ENCODE measurements around the gene REEP1. TPM values are rescaled to one million over a fixed set of nuclear protein-coding genes. Genes with fewer than 3 reads are reported as not detected.

The REEP1 gene
- total RNA-seq, 1 experiment from 2014 or later: 0.20 TPM

- in situ Hi-C loops (cut with HindIII; ENCODE audit: low pct_unique_long_range_greater_than_20kb, low sequenced_read_pairs): no loop called here
Measured at GRCh38 chr2:86314125-86314524, 23.3 kb downstream of the REEP1 start.

GRCh38 chr2:86313341-86313740, 24.1 kb downstream of the REEP1 start:
- no peak for DNase-seq (ENCODE audit: low read depth)
- in situ Hi-C loops (cut with HindIII; ENCODE audit: low pct_unique_long_range_greater_than_20kb, low sequenced_read_pairs): no loop called here

More at GRCh38 chr2:86314125-86314524, 23.3 kb downstream of the REEP1 start:
- DNase-seq (ENCODE audit: low read depth): no peak

GRCh38 chr2:86311879-86312278, 25.5 kb downstream of the REEP1 start:
- in situ Hi-C loops (cut with HindIII; ENCODE audit: low pct_unique_long_range_greater_than_20kb, low sequenced_read_pairs): no loop called here
- no peak for DNase-seq (ENCODE audit: low read depth)

DNA sequence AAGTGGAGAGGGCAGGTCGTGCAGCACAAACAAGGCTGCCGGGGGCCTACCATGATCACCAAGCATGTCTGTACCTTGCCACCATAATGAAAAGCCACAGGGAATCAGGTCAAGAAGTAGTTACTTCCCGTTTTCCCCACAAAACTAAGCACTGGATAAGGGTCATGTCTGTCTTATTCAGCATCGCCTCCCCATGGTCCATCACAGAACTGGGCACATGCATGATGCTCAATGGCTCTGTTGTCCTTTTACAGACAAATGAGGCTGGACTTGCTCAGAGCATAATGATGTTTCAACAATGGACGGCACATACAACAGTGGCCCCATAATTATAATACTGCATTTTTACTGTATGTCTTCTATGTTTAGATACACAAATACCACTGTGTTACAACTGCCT, 27.5 kb downstream of the REEP1 start:
- in situ Hi-C loops (cut with HindIII; ENCODE audit: low pct_unique_long_range_greater_than_20kb, low sequenced_read_pairs): no loop called here
- no peak for DNase-seq (ENCODE audit: low read depth)

- in situ Hi-C loops (cut with HindIII; ENCODE audit: low pct_unique_long_range_greater_than_20kb, low sequenced_read_pairs): no loop called here
- DNase-seq (ENCODE audit: low read depth): no peak
Measured at GRCh38 chr2:86308984-86309695, 28.3 kb downstream of the REEP1 start.

DNA sequence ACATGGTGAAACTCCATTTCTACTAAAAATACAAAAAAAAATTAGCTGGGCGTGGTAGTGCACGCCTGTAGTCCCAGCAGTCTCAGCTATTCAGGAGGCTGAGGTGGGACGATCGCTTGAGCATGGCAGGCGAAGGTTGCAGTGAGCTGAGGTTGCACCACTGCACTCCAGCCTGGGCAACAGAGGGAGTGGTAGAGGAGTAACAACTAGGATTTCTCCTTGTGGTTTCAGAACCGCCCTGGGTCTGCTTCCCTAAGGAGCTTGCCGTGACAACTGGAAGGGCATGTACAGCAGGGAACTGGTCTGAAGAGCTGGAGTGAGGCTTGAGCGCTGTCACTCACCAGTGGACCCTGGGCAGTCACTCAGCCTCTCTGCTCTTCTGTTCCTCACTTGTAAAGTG, 29.1 kb downstream of the REEP1 start:
- no peak for DNase-seq (ENCODE audit: low read depth)
- in situ Hi-C loops (cut with HindIII; ENCODE audit: low pct_unique_long_range_greater_than_20kb, low sequenced_read_pairs): no loop called here

- no peak for DNase-seq (ENCODE audit: low read depth)
- in situ Hi-C loops (cut with HindIII; ENCODE audit: low pct_unique_long_range_greater_than_20kb, low sequenced_read_pairs): no loop called here
Measured at GRCh38 chr2:86307431-86307830, 30.0 kb downstream of the REEP1 start.

DNA sequence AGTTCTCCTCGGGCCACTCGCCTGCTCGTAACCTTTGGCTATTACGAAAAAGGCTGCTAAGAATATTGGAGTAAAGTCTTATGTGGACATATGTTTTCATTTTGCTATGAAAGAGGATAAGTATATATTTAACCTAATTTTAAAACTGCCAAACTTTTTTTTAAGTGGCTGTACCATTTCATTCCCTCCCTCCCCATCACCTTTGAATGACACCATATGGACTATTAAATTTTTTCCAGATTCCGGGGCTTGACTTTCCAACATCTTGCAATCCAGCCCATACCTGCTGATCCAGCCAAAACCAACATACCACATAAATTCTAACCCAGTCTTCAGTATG, 31.5 kb downstream of the REEP1 start:
- in situ Hi-C loops (cut with HindIII; ENCODE audit: low pct_unique_long_range_greater_than_20kb, low sequenced_read_pairs): no loop called here
- DNase-seq (ENCODE audit: low read depth): no peak

DNA sequence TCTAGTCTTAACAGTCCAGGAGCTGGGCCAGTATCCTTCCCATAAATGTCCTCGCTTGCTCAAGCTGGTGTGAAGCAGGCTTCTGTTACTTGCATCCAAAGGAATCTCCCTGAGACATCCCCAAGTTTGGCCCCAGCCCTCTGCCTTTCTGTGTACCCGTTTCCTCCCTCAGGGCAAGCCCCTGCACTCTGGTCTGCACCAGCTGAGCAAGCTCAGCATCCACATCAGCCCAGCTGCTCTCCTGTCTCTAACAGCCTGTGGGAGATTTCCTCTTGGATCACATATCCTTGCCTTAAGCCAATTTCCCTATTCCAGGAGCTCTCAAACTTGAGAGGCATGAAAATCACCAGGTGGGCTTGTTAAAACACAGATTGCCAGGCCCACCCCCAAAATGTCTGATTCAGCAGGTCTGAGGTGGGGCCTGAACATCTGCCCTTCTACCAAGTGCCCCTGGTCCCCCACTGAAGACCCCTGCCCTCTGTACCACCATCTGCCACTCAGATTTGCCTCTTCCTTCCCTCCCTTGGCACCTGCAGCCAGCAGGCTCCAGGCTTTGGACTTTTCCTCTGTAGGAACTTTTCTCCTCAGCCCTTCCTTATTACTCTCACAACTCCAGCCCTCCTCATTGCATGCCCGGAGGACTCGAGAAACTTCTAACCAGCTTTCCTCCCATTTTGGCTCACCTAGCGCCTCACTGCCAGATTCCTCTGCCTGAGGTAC, 32.1 kb downstream of the REEP1 start:
- in situ Hi-C loops (cut with HindIII; ENCODE audit: low pct_unique_long_range_greater_than_20kb, low sequenced_read_pairs): no loop called here
- no peak for DNase-seq (ENCODE audit: low read depth)

DNA sequence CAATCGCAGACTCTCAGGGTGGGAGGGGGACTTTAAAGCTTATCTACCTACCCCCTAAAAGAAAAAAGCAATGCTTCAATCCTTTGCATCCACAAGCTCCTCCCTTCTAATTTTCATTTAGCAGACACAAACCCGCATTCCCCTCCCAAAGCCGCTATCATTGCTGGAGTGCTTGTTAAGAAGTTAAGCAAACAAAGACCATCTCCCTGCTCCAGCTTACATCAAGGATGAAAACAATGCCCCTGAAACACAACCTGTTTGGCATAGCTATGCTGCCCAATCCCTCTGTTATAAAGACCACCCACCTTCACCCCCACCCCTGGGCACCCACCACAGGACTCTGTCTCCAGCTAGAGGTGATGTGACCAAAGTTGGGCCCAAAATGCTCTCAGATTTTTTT, 33.0 kb downstream of the REEP1 start:
- no peak for DNase-seq (ENCODE audit: low read depth)
- in situ Hi-C loops (cut with HindIII; ENCODE audit: low pct_unique_long_range_greater_than_20kb, low sequenced_read_pairs): no loop called here

GRCh38 chr2:86302320-86302719, 35.1 kb downstream of the REEP1 start:
- DNase-seq (ENCODE audit: low read depth): no peak

DNA sequence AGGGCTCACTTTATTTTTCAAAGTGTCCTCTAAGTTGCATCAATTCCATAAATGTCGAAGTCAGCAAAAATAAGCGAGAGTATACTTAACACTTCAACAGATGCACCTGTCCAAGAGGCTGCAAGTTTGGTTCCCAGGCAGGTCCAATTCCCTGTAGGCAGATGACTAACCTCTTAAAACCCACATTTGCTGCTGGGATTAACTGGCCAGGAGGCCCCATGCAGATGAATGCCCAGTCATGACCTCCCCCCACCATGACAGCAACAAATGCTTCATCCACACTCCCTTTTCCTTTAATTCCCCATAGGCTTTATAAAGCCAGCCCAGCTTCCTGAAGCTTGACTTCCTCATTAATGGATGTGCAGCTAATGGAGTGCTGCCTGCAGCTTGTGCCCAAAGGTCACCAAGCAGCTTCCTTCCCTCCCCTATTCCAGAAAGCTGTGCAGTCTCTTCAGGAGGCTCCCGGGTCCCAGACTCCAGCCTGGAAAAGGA, 35.7 kb downstream of the REEP1 start:
- in situ Hi-C loops (cut with HindIII; ENCODE audit: low pct_unique_long_range_greater_than_20kb, low sequenced_read_pairs): no loop called here
- no peak for DNase-seq (ENCODE audit: low read depth)

More at GRCh38 chr2:86302320-86302719, 35.1 kb downstream of the REEP1 start:
- in situ Hi-C loops (cut with HindIII; ENCODE audit: low pct_unique_long_range_greater_than_20kb, low sequenced_read_pairs): no loop called here

DNA sequence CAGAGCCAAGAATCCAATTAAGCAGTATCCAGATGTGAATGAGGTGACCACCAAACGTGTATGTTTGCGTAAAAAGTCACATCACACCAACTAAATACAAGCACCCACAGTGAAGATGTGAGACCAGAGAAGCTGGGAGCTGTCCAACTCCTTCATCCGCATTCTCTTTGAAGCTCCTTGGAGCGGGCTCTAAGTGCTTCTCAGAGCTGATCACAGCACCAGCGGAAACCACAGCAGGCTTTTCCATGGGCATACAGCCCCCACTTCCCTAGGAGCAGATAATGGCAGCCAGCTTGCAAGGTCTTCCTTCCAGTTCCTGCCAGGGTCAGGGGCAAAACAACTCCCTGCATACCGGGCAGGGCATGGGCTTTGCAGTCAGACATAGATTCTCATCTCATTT, 36.4 kb downstream of the REEP1 start:
- in situ Hi-C loops (cut with HindIII; ENCODE audit: low pct_unique_long_range_greater_than_20kb, low sequenced_read_pairs): no loop called here
- no peak for DNase-seq (ENCODE audit: low read depth)

DNA sequence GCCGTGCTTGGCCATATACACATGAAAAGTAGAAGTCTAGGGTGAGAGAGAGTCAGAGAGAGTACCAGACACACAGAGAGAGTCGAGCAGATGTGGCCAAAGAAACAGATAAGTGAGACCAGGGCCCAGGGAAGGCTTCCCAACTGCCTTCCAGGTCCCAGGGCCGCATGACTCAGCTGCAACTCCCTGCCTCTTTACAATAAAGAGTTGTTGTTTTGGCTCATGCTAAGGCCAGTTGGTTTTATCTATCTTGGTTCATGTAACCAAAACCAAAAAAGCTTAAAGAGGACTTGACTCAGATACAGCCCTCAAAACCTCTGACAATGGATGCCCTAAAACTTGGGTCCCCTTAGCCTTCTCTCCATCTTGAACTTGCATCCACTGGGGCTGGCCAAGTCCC, 36.9 kb downstream of the REEP1 start:
- in situ Hi-C loops (cut with HindIII; ENCODE audit: low pct_unique_long_range_greater_than_20kb, low sequenced_read_pairs): no loop called here
- DNase-seq (ENCODE audit: low read depth): no peak

DNA sequence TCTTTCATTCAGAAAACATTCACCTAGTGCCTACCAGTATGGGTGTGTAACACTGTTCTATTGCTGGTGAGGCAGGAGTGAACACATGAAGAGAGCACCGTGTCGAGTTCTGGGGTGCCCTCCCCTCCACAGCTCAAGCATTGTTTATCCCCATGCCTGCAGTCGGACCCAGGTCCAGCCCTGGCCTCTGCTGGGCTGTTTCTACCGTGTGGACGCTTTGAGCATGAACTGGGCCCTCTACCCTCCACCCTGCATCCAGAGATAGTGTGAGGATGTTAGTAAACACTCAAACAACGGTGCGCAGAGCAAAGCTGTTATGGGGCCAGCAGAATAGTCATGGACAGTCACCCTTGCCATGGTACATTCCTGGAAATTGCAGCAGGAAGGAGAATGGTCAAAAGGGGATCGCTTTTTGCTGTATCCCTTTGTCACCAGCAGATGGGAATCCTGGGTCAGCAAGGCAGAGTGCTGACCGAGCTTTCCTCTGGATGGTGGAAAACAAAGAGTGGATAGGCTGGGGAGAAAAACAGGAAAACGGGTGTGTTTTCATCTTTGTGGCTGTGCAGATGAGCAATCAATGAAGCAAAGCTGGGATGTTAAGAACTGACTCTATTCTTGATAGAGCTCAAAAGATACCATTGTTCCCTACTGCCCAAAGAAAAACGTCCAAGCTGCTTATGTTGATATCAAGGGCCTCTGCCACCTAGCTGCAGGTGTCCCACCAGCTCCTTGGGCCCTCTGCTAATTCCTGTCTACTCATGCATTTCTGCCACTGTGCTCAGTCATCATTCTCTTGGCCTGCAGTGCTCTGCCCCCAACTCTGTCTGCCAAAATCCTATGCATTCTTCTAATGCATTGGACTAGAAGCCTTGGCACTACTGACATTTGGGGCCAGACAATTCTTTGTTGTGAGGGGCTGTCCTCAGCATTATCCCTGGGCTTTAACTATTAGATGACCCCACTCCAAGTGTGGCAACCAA, 38.7 kb downstream of the REEP1 start:
- in situ Hi-C loops (cut with HindIII; ENCODE audit: low pct_unique_long_range_greater_than_20kb, low sequenced_read_pairs): no loop called here
- DNase-seq (ENCODE audit: low read depth): peak; percentile 11

- in situ Hi-C loops (cut with HindIII; ENCODE audit: low pct_unique_long_range_greater_than_20kb, low sequenced_read_pairs): no loop called here
- no peak for DNase-seq (ENCODE audit: low read depth)
Measured at GRCh38 chr2:86297382-86298147, 39.9 kb downstream of the REEP1 start.

DNA sequence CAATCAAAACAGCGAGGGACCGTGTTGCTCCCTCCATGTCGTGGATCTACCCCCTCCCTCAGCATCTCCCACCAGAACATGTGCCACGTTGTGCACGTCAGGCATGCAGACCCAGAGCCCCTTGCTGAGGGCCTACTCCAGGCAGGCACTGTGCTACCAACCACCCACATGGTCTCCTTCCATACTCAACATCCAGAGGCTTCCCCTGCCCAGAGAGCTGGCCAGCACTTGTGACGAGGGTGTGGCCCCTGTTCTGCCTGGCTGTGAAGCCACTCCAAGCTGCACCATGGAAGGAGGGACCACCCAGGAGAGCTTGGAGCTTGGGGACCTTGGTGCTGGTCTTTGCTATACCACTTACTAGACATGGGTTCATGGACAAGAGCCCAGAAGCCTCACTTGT, 40.5 kb downstream of the REEP1 start:
- DNase-seq (ENCODE audit: low read depth): no peak
- in situ Hi-C loops (cut with HindIII; ENCODE audit: low pct_unique_long_range_greater_than_20kb, low sequenced_read_pairs): no loop called here

GRCh38 chr2:86295066-86295465, 42.4 kb downstream of the REEP1 start:
- in situ Hi-C loops (cut with HindIII; ENCODE audit: low pct_unique_long_range_greater_than_20kb, low sequenced_read_pairs): no loop called here
- no peak for DNase-seq (ENCODE audit: low read depth)

Measured in Caki2 (cell line).